Right renal pelvis (tissue), 4 donors: ENCODE results near the gene GSG1L. TPM values are rescaled to one million over a fixed set of nuclear protein-coding genes. Genes with fewer than 3 reads are reported as not detected.

ENCODE experiments used
- DNase-seq, 4 donors: peaks; one replicate each; pipeline ENCODE4 v3.0.0-alpha.2; 2013; ENCODE audit warnings: low read depth in 4 of 4, low spot score in 3 of 4, missing footprints in 1 of 4
- polyA plus RNA-seq, 4 donors: library from polyadenylated mRNA; unstranded; fragments of 120-200 nt; gene quantifications; one replicate each; pipeline ENCODE4 v1.2.1, GENCODE V29; 2013; ENCODE audit not compliant: insufficient read length in 4 of 4

The GSG1L gene
- polyA plus RNA-seq, 4 donors, result 0.44 to 0.74 (median 0.58) TPM

- DNase-seq, result no peak
Measured at GRCh38 chr16:27803775-27804549, 259.6 kb downstream of the GSG1L start.

GRCh38 chr16:27802664-27803439 lies 260.7 kb downstream of the GSG1L start:
- DNase-seq, result no peak

DNA sequence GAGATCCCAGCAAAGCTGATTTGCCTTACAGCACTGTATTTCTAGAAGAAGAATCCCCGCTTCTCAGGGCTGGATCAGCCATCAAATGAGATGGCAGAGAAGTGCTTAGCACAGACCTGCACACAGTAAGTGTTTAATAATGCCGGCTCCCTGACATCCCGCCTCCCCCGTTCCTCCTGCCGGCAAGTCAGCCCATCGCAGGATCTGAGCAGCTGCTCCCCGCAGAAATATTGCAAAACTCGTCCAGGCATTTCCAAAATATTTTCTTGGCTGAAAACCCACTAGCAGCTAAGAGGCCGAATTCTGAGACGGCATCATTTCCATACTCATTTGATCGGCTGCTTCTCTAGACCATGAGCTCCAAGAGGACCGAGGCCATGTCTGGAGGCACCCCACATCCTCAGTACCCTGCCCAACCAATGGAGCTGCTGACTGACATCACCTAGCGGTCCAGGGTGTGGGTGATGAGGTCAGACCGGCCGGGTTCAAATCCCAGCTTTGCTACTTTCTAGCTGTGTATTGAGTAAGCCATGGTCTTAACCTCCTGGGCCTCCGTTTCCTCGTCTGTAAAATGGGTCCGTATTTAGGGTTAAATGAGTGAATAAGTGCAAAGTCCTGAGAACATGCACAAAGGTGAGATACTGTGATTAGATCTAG lies 262.1 kb downstream of the GSG1L start:
- no peak for DNase-seq

- no peak for DNase-seq
Measured at GRCh38 chr16:27800817-27801216, 262.7 kb downstream of the GSG1L start.

- no peak for DNase-seq
Measured at GRCh38 chr16:27799896-27800295, 263.6 kb downstream of the GSG1L start.

DNA sequence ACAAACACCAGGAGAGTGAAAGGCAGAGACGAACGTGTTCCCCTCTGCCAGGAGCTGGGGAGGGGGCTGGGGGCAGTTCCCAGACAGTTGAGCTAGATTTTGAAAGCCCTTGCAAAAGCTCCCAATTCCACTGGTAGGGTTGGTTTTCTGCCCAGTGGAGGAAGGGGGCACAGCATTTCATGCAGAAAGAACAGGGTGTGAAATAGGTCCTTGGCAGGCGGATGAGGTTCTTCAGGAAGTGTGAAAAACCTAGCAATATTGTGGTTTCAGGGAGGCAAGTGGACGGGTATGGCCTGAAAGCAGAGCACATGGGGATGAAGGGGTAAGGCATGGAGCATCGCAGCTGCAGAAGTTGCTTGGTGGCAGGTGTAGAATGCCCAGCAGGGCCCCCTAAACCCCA lies 265.3 kb downstream of the GSG1L start:
- DNase-seq, result no peak

GRCh38 chr16:27795992-27796614 lies 267.4 kb downstream of the GSG1L start:
- DNase-seq, result peak in 3 of 4 donors; percentile 40 to 44 (median 43)

DNA sequence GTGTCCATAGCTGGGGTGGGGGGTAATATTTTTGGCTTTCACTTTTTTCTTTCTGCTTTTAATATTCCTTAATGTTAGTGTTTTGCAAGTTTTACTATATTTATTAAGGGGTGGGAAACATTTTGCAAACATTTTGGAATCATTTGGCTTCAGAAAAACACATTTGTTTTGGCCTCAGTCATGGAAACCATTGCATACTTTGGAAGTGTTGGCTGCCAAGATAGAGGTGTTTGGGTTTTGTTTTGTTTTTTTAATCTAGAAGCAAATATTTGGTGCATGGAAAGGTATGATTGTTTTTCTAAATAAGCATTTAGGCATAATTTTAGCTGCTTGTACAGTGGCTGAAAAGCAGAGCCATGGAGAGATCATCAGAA lies 270.3 kb downstream of the GSG1L start:
- no peak for DNase-seq

DNA sequence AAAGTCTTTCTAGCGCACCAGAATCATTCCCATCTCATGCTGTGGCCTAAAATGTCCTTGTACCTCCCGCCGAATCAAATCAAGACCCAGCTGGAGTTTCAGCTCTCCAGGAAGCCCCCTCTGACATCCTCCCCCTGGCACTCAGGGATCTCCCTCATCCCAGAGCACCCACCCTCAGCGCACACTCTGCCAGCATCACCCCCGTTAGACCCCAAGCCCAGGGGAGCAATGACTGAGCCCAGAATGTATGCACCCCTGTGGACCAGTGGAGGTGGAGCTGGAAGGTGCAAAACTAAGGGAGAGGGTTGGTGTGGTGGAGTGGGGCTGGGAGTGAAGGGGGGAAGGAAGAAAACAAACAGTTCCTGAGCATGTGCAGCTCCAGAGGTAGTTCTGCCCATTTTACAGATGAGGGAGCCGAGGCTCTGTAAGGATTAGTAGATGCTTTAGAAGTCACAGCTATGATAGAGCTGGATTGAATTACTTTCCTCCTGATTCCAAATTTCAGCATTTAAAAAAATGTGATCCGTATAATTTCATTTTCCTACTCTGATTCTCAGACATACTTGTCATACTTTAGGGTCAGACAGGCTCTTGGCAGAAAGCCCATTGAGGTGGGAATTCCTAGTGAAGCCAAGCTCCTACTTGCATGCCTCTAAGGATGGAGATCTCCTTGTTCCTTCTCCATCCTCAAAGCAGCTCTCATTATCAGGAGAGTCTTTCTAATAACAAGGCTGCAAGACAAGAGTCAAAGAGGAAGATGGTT lies 270.8 kb downstream of the GSG1L start:
- DNase-seq, result no peak

DNA sequence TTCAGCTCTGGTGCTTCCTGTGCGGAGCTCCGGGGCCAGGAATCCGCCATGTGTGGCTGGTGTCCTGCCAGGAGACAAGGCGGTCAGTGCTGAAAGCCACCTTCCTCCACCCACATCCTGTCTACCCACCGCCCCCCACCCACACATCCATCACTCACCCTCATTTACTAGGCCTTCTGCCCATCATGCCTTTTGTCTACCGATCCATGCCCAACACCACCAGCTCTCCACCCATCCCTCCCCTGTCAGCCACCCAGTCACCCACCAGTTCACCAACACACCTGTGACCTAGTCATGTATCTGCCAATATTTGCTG lies 272.2 kb downstream of the GSG1L start:
- no peak for DNase-seq

DNA sequence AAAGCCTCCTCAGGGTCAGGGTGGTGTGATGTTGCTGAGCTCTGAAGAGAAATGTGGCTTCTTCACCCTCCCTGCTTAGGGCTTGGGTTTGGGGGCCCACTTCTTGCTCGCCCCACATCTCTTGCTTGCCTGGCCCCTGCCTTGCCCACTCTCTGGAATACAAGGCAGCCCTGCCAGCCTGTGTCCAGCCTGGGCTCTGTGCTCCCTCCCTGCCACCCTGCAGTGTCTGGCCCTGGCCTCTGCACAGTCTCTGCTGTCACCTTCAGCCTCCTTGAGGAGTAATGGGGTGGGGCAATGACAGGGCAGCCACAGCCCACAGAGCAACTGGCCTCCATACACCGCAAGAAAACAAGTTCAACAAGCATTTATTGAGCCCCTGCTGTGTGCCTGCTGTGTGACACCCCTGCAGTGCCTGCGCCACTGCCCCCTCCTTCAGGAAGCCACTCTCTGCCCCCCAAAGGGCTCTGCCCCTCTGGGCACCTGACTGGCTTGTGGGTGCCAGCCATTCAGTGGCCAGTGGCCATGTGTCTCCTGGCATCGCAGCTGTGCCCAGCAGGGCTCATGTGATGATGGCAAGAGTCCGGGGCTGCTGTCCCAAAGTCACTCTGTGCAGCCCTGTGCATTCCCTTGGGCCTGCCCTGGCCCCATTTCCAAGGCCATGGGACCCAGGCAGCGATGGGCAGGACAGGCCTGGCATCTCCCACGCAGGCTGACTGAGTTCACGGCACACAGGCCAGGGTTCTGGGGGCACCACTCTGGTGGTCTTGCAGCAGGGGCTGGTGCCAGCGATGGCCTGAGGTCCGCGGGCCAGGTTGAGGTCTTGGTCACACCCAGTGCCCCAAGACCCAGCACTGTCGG lies 272.7 kb downstream of the GSG1L start:
- no peak for DNase-seq

DNA sequence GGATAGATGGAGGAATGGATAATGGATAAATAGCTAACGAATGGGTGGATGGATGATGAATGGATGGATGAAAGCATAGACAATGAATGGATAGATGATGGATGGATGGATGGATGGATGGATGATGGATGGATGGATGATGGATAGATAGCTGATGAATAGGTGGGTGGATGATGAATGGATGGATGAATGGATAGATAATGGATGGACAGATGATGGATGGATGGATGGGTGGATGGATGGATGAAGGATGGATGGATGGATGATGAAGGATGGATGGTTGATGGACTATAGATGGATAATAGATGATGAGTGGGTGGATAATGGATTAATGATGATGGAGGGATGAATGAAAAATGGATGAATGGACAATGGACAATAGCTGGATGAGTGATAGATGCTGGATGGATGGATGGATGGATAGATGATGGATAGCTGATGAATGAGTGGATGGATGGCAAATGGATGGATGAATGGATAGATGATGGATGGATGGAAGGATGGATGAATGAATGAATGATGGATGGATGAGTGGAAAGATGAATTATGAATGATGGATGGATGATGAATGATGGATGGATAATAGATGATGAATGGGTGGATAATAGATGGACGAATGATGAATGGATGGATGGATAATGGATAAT lies 273.8 kb downstream of the GSG1L start:
- no peak for DNase-seq

GRCh38 chr16:27789150-27789549 lies 274.4 kb downstream of the GSG1L start:
- no peak for DNase-seq

- no peak for DNase-seq
Measured at GRCh38 chr16:27787665-27788064, 275.8 kb downstream of the GSG1L start.

DNA sequence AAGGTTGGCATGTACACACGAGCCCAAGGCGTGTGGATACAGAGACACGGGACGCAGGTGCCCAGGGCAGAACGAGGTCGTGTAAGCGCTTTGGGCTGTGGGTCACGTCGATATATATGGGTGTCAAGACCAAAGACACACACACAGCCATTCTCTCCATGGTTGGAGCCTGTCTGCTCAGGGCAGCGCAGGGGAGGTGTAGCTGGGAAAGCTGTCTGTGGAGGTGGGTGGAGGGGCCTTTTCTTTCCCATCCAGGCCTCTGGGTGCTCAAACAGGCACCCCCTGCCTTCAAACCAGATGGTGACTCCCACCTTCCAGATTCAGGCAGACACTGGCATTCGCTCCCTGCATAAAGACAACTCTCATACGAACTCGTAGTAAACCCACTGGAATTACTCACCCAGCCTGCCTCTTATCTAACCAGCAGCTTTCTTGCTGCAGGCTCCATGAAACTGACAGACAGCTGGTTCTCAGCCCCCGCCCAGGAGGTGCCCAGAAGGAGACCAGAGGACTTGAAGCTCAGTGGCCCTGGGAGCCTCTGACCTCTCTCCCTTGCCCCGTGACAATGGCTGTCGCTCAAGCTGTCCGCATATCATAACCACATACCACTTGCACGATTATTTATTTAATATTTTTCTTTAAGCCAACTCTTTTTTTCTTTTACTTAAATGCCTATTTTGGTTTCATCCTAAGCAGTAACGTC lies 276.4 kb downstream of the GSG1L start:
- DNase-seq, result no peak

GRCh38 chr16:27786221-27786922 lies 277.1 kb downstream of the GSG1L start:
- DNase-seq, result no peak

GRCh38 chr16:27785307-27785678 lies 278.2 kb downstream of the GSG1L start:
- DNase-seq, result no peak
